HepG2 (cell line): ENCODE results near the gene DDC. TPM values are rescaled to one million over a fixed set of nuclear protein-coding genes. Genes with fewer than 3 reads are reported as not detected.

Experiments
- ARNTL ChIP-seq: sonication (generic); formaldehyde crosslinking; IDR thresholded peaks from 2 replicates; pipeline ENCODE4 v1.4.0; 2020; ENCODE audit warnings: mild to moderate bottlenecking, missing genetic modification reagents
- GABPB1 ChIP-seq: IDR thresholded peaks from 2 replicates; pipeline ENCODE4 v1.6.1; 2016; ENCODE audit warnings: mild to moderate bottlenecking, missing genetic modification reagents, moderate library complexity, missing compliant biosample characterization
- HBP1 ChIP-seq: IDR thresholded peaks from 2 replicates; pipeline ENCODE4 v1.6.1; 2016; ENCODE audit warnings: low read depth, control low read depth
- JUND ChIP-seq: sonication (generic); formaldehyde crosslinking; IDR thresholded peaks from 2 replicates; pipeline ENCODE4 v1.8.0; 2022; ENCODE audit warnings: mild to moderate bottlenecking, missing genetic modification reagents
- KDM6A ChIP-seq: IDR thresholded peaks from 2 replicates; pipeline ENCODE4 v1.6.1; 2016; ENCODE audit warnings: low read depth
- LBX2 ChIP-seq: sonication (generic); formaldehyde crosslinking; IDR thresholded peaks from 2 replicates; pipeline ENCODE4 v1.5.0; 2020; ENCODE audit warnings: missing genetic modification reagents, mild to moderate bottlenecking, borderline replicate concordance
- MAFF ChIP-seq: IDR thresholded peaks from 2 replicates; pipeline ENCODE4 v1.6.1; 2011; ENCODE audit warnings: low read depth, low read length, improper control_type of control experiment
- NFYB ChIP-seq: sonication (generic); formaldehyde crosslinking; IDR thresholded peaks from 2 replicates; pipeline ENCODE4 v1.4.0; 2020; ENCODE audit warnings: missing genetic modification reagents
- PATZ1 ChIP-seq: sonication (generic); formaldehyde crosslinking; IDR thresholded peaks from 2 replicates; pipeline ENCODE4 v1.4.0; 2020; ENCODE audit warnings: missing genetic modification reagents
- PRPF4 ChIP-seq: fragments of 200-400 bp; formaldehyde crosslinking; IDR thresholded peaks from 2 replicates; pipeline ENCODE4 v1.6.1; 2016; ENCODE audit warnings: low read length, low read depth; ENCODE audit not compliant: poor library complexity, severe bottlenecking
- SCMH1 ChIP-seq: sonication (generic); formaldehyde crosslinking; IDR thresholded peaks from 2 replicates; pipeline ENCODE4 v1.9.0; 2021; ENCODE audit warnings: missing genetic modification reagents, mild to moderate bottlenecking, borderline replicate concordance
- SNAI1 ChIP-seq: sonication (generic); formaldehyde crosslinking; IDR thresholded peaks from 2 replicates; pipeline ENCODE4 v1.5.0; 2020; ENCODE audit warnings: mild to moderate bottlenecking, missing genetic modification reagents, borderline replicate concordance
- UBTF ChIP-seq: sonication (generic); formaldehyde crosslinking; IDR thresholded peaks from 2 replicates; pipeline ENCODE4 v1.4.0; 2020; ENCODE audit warnings: mild to moderate bottlenecking, missing genetic modification reagents
- ZBTB43 ChIP-seq: sonication (generic); formaldehyde crosslinking; conservative IDR thresholded peaks from 2 replicates; pipeline ENCODE4 v1.4.0; 2020; ENCODE audit warnings: missing genetic modification reagents
- ZC3H4 ChIP-seq: sonication (generic); formaldehyde crosslinking; IDR thresholded peaks from 2 replicates; pipeline ENCODE4 v1.4.0; 2020; ENCODE audit warnings: missing genetic modification reagents, borderline replicate concordance
- ZKSCAN8 ChIP-seq: IDR thresholded peaks from 2 replicates; pipeline ENCODE4 v1.6.1; 2016; ENCODE audit warnings: borderline replicate concordance, missing genetic modification reagents, missing compliant biosample characterization
- ZMYM2 ChIP-seq: sonication (generic); formaldehyde crosslinking; IDR thresholded peaks from 2 replicates; pipeline ENCODE4 v1.8.0; 2022; ENCODE audit warnings: mild to moderate bottlenecking, missing genetic modification reagents
- ZNF256 ChIP-seq: sonication (generic); formaldehyde crosslinking; conservative IDR thresholded peaks from 2 replicates; pipeline ENCODE4 v1.4.0; 2020; ENCODE audit warnings: missing genetic modification reagents
- ZNF605 ChIP-seq: sonication (generic); formaldehyde crosslinking; IDR thresholded peaks from 2 replicates; pipeline ENCODE4 v1.8.0; 2022; ENCODE audit warnings: mild to moderate bottlenecking, missing genetic modification reagents
- polyA plus RNA-seq, 8 experiments: library from polyadenylated mRNA; depleted of rRNA in 3 of 8; stranded (reverse) in 7 of 8; unstranded in 1 of 8; fragments of >200 nt; fragmentation: Illumina TruSeq in 4 of 8; extraction: Trizol in 4 of 8; gene quantifications; 2 replicates each; pipeline versions ENCODE4 v1.2.1 to v1.2.3, GENCODE V29; 2011 to 2016; ENCODE audit warnings: low read depth in 4 of 8, missing spikeins in 1 of 8, mixed read lengths in 1 of 8; ENCODE audit not compliant: insufficient read depth in 1 of 8
- total RNA-seq, 5 experiments: library from RNA; depleted of rRNA; stranded (reverse); fragments of >200 nt; fragmentation: Illumina TruSeq; extraction: Trizol; gene quantifications; 2 replicates each; pipeline ENCODE4 v1.2.3, GENCODE V29; 2016; ENCODE audit warnings: low read depth in 1 of 5

Gene DDC
- total and polyA plus RNA-seq, 2 of the 13 experiments (the other 11 are each of a cell fraction or from before 2014, with no cell fraction given), result 11.7 to 93.3 TPM

- peak; percentile 43; the same call in 1 of the 2 replicates for TF ChIP-seq PATZ1 (CRISPR knock-in tag)
- TF ChIP-seq ZNF605 (CRISPR knock-in tag), result no peak
- TF ChIP-seq SCMH1 (CRISPR knock-in tag), result no peak
- no peak for TF ChIP-seq LBX2 (CRISPR knock-in tag)
- no peak for TF ChIP-seq ZMYM2 (CRISPR knock-in tag)
- TF ChIP-seq ARNTL (CRISPR knock-in tag), result peak; percentile 82; the same call in 1 of the 2 replicates
- no peak for TF ChIP-seq ZKSCAN8 (CRISPR knock-in tag)
- TF ChIP-seq SNAI1 (CRISPR knock-in tag), result no peak
- no peak for TF ChIP-seq ZBTB43
- 0 out of 2 replicates have a peak, but pooled peaks have one; percentile 19 for TF ChIP-seq JUND
- no peak for TF ChIP-seq UBTF (CRISPR knock-in tag)
- no peak for TF ChIP-seq ZC3H4 (CRISPR knock-in tag)
- TF ChIP-seq GABPB1, result peak; percentile 60
- TF ChIP-seq NFYB (CRISPR knock-in tag), result no peak
- 0 out of 2 replicates have a peak, but pooled peaks have one; percentile 55 for TF ChIP-seq HBP1 (CRISPR knock-in tag)
- no peak for TF ChIP-seq MAFF
- TF ChIP-seq PRPF4, result no peak
- TF ChIP-seq ZNF256 (CRISPR knock-in tag), result no peak
- peak; percentile 58; the same call in 1 of the 2 replicates for TF ChIP-seq KDM6A (CRISPR knock-in tag)
These were observed 29.7 kb upstream of the DDC start (continued) for GRCh38 chr7:50594734-50595485.
